H1 (cell line): ENCODE measurements around the gene GGN. TPM values are rescaled to one million over a fixed set of nuclear protein-coding genes. Genes with fewer than 3 reads are reported as not detected.

ENCODE experiments used
- CTCF ChIA-PET: fragments of 300-600 bp; sonication (Branson Sonifier 250); formaldehyde crosslinking; loops from one replicate; lab custom pipeline; 2021; ENCODE audit not compliant: partially characterized antibody; lab: Charles Lee
- POLR2A ChIA-PET: fragments of 300-600 bp; sonication (Branson Sonifier 250); formaldehyde crosslinking; loops from one replicate; lab custom pipeline; 2021; ENCODE audit warnings: inconsistent platforms; ENCODE audit not compliant: partially characterized antibody; lab: Charles Lee
- DNase-seq, 2 experiments: peaks; one replicate each; pipeline versions ENCODE4 v3.0.0 to v3.0.0-alpha.2; 2010 to 2022; ENCODE audit warnings: low spot score in 2 of 2, low read depth in 1 of 2, mixed read lengths in 1 of 2
- FAIRE-seq: peaks from 2 replicates; lab custom pipeline; 2011; peaks lifted over from hg19 to GRCh38; lab: Jason Lieb, UNC
- H2AFZ ChIP-seq: 2 replicates; pipeline ENCODE4 v1.8.1; 2012; ENCODE audit warnings: low read length, inconsistent platforms
- H2AK5ac ChIP-seq: 2 replicates; pipeline ENCODE4 v1.6.1; 2013; ENCODE audit warnings: low read depth, low read length
- H2BK120ac ChIP-seq: replicated peaks from 2 replicates; pipeline ENCODE3; 2013; ENCODE audit warnings: low read depth, low read length, inconsistent platforms
- H2BK12ac ChIP-seq: 2 replicates; pipeline ENCODE4 v1.6.1; 2013; ENCODE audit warnings: low read depth, low read length
- H2BK15ac ChIP-seq: 2 replicates; pipeline ENCODE4 v1.6.1; 2013; ENCODE audit warnings: low read length
- H2BK20ac ChIP-seq: 2 replicates; pipeline ENCODE4 v1.6.1; 2013; ENCODE audit warnings: low read length
- H2BK5ac ChIP-seq: 2 replicates; pipeline ENCODE4 v1.6.1; 2013; ENCODE audit warnings: low read depth, low read length
- H3K14ac ChIP-seq: 2 replicates; pipeline ENCODE4 v1.6.1; 2013; ENCODE audit warnings: inconsistent platforms; ENCODE audit not compliant: insufficient read length
- H3K18ac ChIP-seq: 2 replicates; pipeline ENCODE4 v1.6.1; 2013; ENCODE audit warnings: low read length; ENCODE audit errors: extremely low read depth
- H3K23ac ChIP-seq: 2 replicates; pipeline ENCODE4 v1.6.1; 2013; ENCODE audit warnings: inconsistent platforms; ENCODE audit not compliant: insufficient read length
- H3K23me2 ChIP-seq: 2 replicates; pipeline ENCODE4 v1.6.1; 2013; ENCODE audit warnings: low read depth, low read length
- H3K27ac ChIP-seq: 2 replicates; pipeline ENCODE4 v1.6.1; 2011; ENCODE audit warnings: low read depth, low read length, inconsistent platforms
- H3K27me3 ChIP-seq, 4 experiments: replicated peaks in 1 of 4; 1 replicate in 1 of 4; 2 replicates in 3 of 4; pipeline versions ENCODE4 v1.6.1 to v1.8.1; 2011 to 2013; ENCODE audit warnings: low read length in 3 of 4, mild to moderate bottlenecking in 3 of 4, inconsistent platforms in 2 of 4, mixed read lengths in 2 of 4, moderate library complexity in 1 of 4; ENCODE audit not compliant: control insufficient read depth in 3 of 4, insufficient read depth in 3 of 4; ENCODE audit errors: extremely low read depth in 1 of 4
- H3K36me3 ChIP-seq, 4 experiments: 2 replicates each; pipeline versions ENCODE4 v1.6.1 to v1.8.1; 2011 to 2013; ENCODE audit warnings: mild to moderate bottlenecking in 4 of 4, low read length in 3 of 4, moderate library complexity in 2 of 4, control low read depth in 1 of 4, inconsistent platforms in 1 of 4; ENCODE audit not compliant: insufficient read depth in 4 of 4, control insufficient read depth in 2 of 4
- H3K4ac ChIP-seq: replicated peaks from 2 replicates; pipeline ENCODE3; 2013; ENCODE audit warnings: low read length, low read depth, mixed read lengths, inconsistent platforms; ENCODE audit not compliant: insufficient read length
- H3K4me1 ChIP-seq, 4 experiments: replicated peaks in 1 of 4; 1 replicate in 1 of 4; 2 replicates in 3 of 4; pipeline versions ENCODE4 v1.6.1 to v1.8.1; 2011 to 2013; ENCODE audit warnings: low read length in 3 of 4, inconsistent platforms in 2 of 4, mixed read lengths in 1 of 4; ENCODE audit not compliant: insufficient read depth in 4 of 4, control insufficient read depth in 3 of 4
- H3K4me2 ChIP-seq, 2 experiments: 2 replicates each; pipeline versions ENCODE4 v1.6.1 to v1.8.1; 2011 to 2013; ENCODE audit warnings: low read depth in 2 of 2, low read length in 2 of 2, control low read depth in 1 of 2, inconsistent platforms in 1 of 2, mild to moderate bottlenecking in 1 of 2; ENCODE audit not compliant: insufficient read depth in 1 of 2
- H3K4me3 ChIP-seq, 4 experiments: fragments of 200-600, 300-600 bp in 1 of 4; sonication (generic), shearing (Covaris generic), sonication (Bioruptor Twin) in 1 of 4; 2 replicates each; pipeline versions ENCODE4 v1.5.1 to v1.8.1; 2011 to 2016; ENCODE audit warnings: low read length in 4 of 4, low read depth in 3 of 4, control low read depth in 2 of 4, inconsistent platforms in 2 of 4, mild to moderate bottlenecking in 2 of 4, mixed read lengths in 1 of 4, moderate library complexity in 1 of 4; ENCODE audit not compliant: insufficient read depth in 2 of 4; ENCODE audit errors: extremely low read depth in 1 of 4
- H3K56ac ChIP-seq: replicated peaks from 2 replicates; pipeline ENCODE3; 2013; ENCODE audit warnings: low read depth, mild to moderate bottlenecking, mixed read lengths, low read length, inconsistent platforms; ENCODE audit not compliant: insufficient read length
- H3K79me1 ChIP-seq: 2 replicates; pipeline ENCODE4 v1.6.1; 2013; ENCODE audit warnings: low read depth, low read length, control low read depth
- H3K79me2 ChIP-seq, 2 experiments: 2 replicates each; pipeline versions ENCODE4 v1.6.1 to v1.8.1; 2012 to 2013; ENCODE audit warnings: low read length in 2 of 2, mild to moderate bottlenecking in 2 of 2, inconsistent platforms in 1 of 2; ENCODE audit not compliant: insufficient read depth in 2 of 2, control insufficient read depth in 1 of 2
- H3K9ac ChIP-seq, 4 experiments: replicated peaks in 1 of 4; 1 replicate in 1 of 4; 2 replicates in 3 of 4; pipeline versions ENCODE4 v1.6.1 to v1.8.1; 2011 to 2013; ENCODE audit warnings: low read depth in 3 of 4, low read length in 3 of 4, control low read depth in 2 of 4, mild to moderate bottlenecking in 2 of 4, moderate library complexity in 2 of 4, inconsistent platforms in 1 of 4; ENCODE audit errors: extremely low read depth in 1 of 4
- H3K9me3 ChIP-seq, 2 experiments: 2 replicates each; pipeline versions ENCODE4 v1.6.1 to v1.8.1; 2012 to 2013; ENCODE audit warnings: mild to moderate bottlenecking in 2 of 2, moderate library complexity in 2 of 2, control low read depth in 1 of 2, inconsistent platforms in 1 of 2, low read depth in 1 of 2, low read length in 1 of 2, mixed read lengths in 1 of 2; ENCODE audit not compliant: insufficient read depth in 2 of 2
- H4K20me1 ChIP-seq, 2 experiments: replicated peaks in 1 of 2; 2 replicates each; pipeline versions ENCODE3 to v1.8.1; 2011 to 2013; ENCODE audit warnings: inconsistent platforms in 2 of 2, low read length in 2 of 2, mild to moderate bottlenecking in 1 of 2; ENCODE audit not compliant: insufficient read depth in 2 of 2, control insufficient read depth in 1 of 2
- H4K5ac ChIP-seq: 2 replicates; pipeline ENCODE4 v1.6.1; 2013; ENCODE audit warnings: low read length, low read depth, mixed read lengths, inconsistent platforms; ENCODE audit not compliant: insufficient read length
- H4K8ac ChIP-seq: 2 replicates; pipeline ENCODE4 v1.8.0; 2013; ENCODE audit warnings: mild to moderate bottlenecking, moderate library complexity, low read length, inconsistent platforms; ENCODE audit not compliant: insufficient read depth; ENCODE audit errors: extremely low read depth
- H4K91ac ChIP-seq: replicated peaks from 2 replicates; pipeline ENCODE3; 2013; ENCODE audit warnings: low read length, mixed read lengths, inconsistent platforms; ENCODE audit not compliant: insufficient read length
- BACH1 ChIP-seq: IDR thresholded peaks from 2 replicates; pipeline ENCODE4 v1.6.1; 2012; ENCODE audit warnings: low read length, improper control_type of control experiment
- HDAC2 ChIP-seq, 2 experiments: fragments of 300-600 bp in 1 of 2; sonication (generic) in 1 of 2; IDR thresholded peaks; 2 replicates each; pipeline ENCODE4 v1.6.1; 2011 to 2012; ENCODE audit warnings: low read depth in 2 of 2, low read length in 2 of 2, mild to moderate bottlenecking in 2 of 2, moderate library complexity in 2 of 2, borderline replicate concordance in 1 of 2, inconsistent platforms in 1 of 2
- JUN ChIP-seq: IDR thresholded peaks from 2 replicates; pipeline ENCODE4 v1.6.1; 2011; ENCODE audit warnings: low read depth, mild to moderate bottlenecking, improper control_type of control experiment, low read length
- JUND ChIP-seq: IDR thresholded peaks from 2 replicates; pipeline ENCODE4 v1.6.1; 2011; ENCODE audit warnings: mild to moderate bottlenecking, improper control_type of control experiment, low read length
- POLR2A ChIP-seq, 2 experiments: IDR thresholded peaks; 1 replicate in 1 of 2; 2 replicates in 1 of 2; pipeline ENCODE4 v1.6.1; 2011; ENCODE audit warnings: low read depth in 2 of 2, low read length in 2 of 2, mild to moderate bottlenecking in 2 of 2; ENCODE audit errors: control extremely low read depth in 1 of 2
- SAP30 ChIP-seq: fragments of 300-600 bp; sonication (generic); IDR thresholded peaks from 2 replicates; pipeline ENCODE4 v1.7.1; 2012; ENCODE audit warnings: low read length, moderate library complexity, mild to moderate bottlenecking, inconsistent platforms; ENCODE audit not compliant: insufficient read depth, insufficient replicate concordance
- SIX5 ChIP-seq: IDR thresholded peaks from 2 replicates; pipeline ENCODE4 v1.6.1; 2011; ENCODE audit warnings: mild to moderate bottlenecking, low read depth, low read length
- SP4 ChIP-seq: IDR thresholded peaks from 2 replicates; pipeline ENCODE4 v1.6.1; 2012; ENCODE audit warnings: low read length, inconsistent platforms
- TAF7 ChIP-seq: optimal IDR thresholded peaks from 2 replicates; pipeline ENCODE3; 2011; ENCODE audit warnings: low read depth, mild to moderate bottlenecking, inconsistent platforms, low read length, moderate library complexity, borderline replicate concordance
- WGBS, 2 experiments: shearing (Covaris generic) in 1 of 2; methylation state at CpG; one replicate each; pipeline versions ENCODE4 v1.1.6 to v1.1.7; 2013 to 2015; ENCODE audit warnings: low lambda C conversion rate in 2 of 2, mixed read lengths in 2 of 2, inconsistent platforms in 1 of 2, low coverage in 1 of 2, missing lambda C conversion rate in 1 of 2; ENCODE audit not compliant: insufficient replicate concordance in 2 of 2, insufficient coverage in 1 of 2, insufficient read length in 1 of 2; ENCODE audit errors: extremely low coverage in 1 of 2, missing lambda C conversion rate in 1 of 2; 5-methylcytosine and 5-hydroxymethylcytosine counted together
- polyA plus RNA-seq, 7 experiments: library from polyadenylated mRNA; depleted of rRNA in 3 of 7; stranded (reverse) in 5 of 7; unstranded in 2 of 7; fragments of >200 nt in 5 of 7; fragments of 200-250 nt in 2 of 7; gene quantifications; 1 replicate in 5 of 7; 2 replicates in 1 of 7; 4 replicates in 1 of 7; pipeline versions ENCODE4 v1.2.1 to v1.2.3, GENCODE V29; 2011 to 2013; ENCODE audit warnings: missing spikeins in 2 of 7, mixed read lengths in 2 of 7
- total RNA-seq: library from RNA; stranded (reverse); fragmentation: NEBNext Ultra II Directional; extraction: Animal tissue kit (Norgen Biotek cat#: 25700); gene quantifications from 2 replicates; pipeline ENCODE4 v1.2.1, GENCODE V29; 2021
- TF ChIP-seq, protein P1 (sequence below): IDR thresholded peaks from 2 replicates; pipeline ENCODE4 v1.6.1; 2011; ENCODE audit warnings: low read depth, mild to moderate bottlenecking, low read length; ENCODE audit not compliant: insufficient read depth

Gene GGN
- total and polyA plus RNA-seq, 2 of the 8 experiments (the other 6 are each of a cell fraction or from before 2014, with no cell fraction given), result 0.47 to 1.2 TPM

- FAIRE-seq (peak; percentile 50), DNase-seq (peak; percentile 96 to 99)
- no peak within 1 kb of the TSS for H2BK120ac ChIP-seq
- no peak within 1 kb of the TSS for H2AK5ac ChIP-seq
- peak within 1 kb of the TSS; percentile 62; the same call in 1 of the 2 replicates for H3K27ac ChIP-seq
- no peak within 1 kb of the TSS for H3K23ac ChIP-seq
- H4K20me1 ChIP-seq, result peaks cover 3 to 5% of the 10 kb centered on the region in 2 experiments
- no peak within 1 kb of the TSS for H3K4ac ChIP-seq
- H3K4me3 ChIP-seq, result peak within 1 kb of the TSS; percentile 85 to 96 (median 90)
- no peaks in the 10 kb centered on the region; a peak in 4 of 8 replicates for H3K36me3 ChIP-seq
- WGBS, 2 experiments, result 1% methylated on average over 65 of the region's 65 CpGs; no CpG with 5 or more reads in 1 of the 2 experiments
- H2BK5ac ChIP-seq, result peak within 1 kb of the TSS; percentile 90
- H3K14ac ChIP-seq, result peak within 1 kb of the TSS; percentile 98
- H2AFZ ChIP-seq, result peak within 1 kb of the TSS; percentile 60; the same call in 1 of the 2 replicates
- H4K8ac ChIP-seq, result peak within 1 kb of the TSS; percentile 96
- H3K79me1 ChIP-seq, result peaks cover 14% of the 10 kb centered on the region
- peak within 1 kb of the TSS; percentile 98 for H3K18ac ChIP-seq
- H3K4me2 ChIP-seq, result peak within 1 kb of the TSS; percentile 73 to 100
- POLR2A ChIA-PET, result interaction anchor here (0.7 to 3.8 kb wide), 12 partner anchors 10 to 240 kb away, joined by 3 to 35 read pairs (median 4); partner anchors contain the start of genes CATSPERG, GGN, SPINT2 and SPRED3
- peaks cover 7% of the 10 kb centered on the region; the same call in 1 of the 2 replicates for H3K23me2 ChIP-seq
- peaks cover 0 to 6% (median 3%) of the 10 kb centered on the region in 4 experiments; a peak in 3 of 7 replicates for H3K4me1 ChIP-seq
- CTCF ChIA-PET, result interaction anchor here (0.6 to 5.7 kb wide), 15 partner anchors 10 to 526 kb away, joined by 3 to 37 read pairs (median 4); partner anchors contain the start of gene CATSPERG
- H3K9me3 ChIP-seq, result no peaks in the 10 kb centered on the region
- peaks cover 0 to 2% (median 0%) of the 10 kb centered on the region in 4 experiments; a peak in 2 of 7 replicates for H3K27me3 ChIP-seq
- H2BK12ac ChIP-seq, result 0 out of 2 replicates have a peak within 1 kb of the TSS, but pooled peaks have one; percentile 75
- H3K9ac ChIP-seq, result peak within 1 kb of the TSS; percentile 75 to 97 (median 88)
- peak within 1 kb of the TSS; percentile 85 for H4K91ac ChIP-seq
- peak within 1 kb of the TSS; percentile 95 for H4K5ac ChIP-seq
- H3K56ac ChIP-seq, result peak within 1 kb of the TSS; percentile 96
- H2BK15ac ChIP-seq, result peak within 1 kb of the TSS; percentile 99; the same call in 1 of the 2 replicates
- H2BK20ac ChIP-seq, result no peak within 1 kb of the TSS
- H3K79me2 ChIP-seq, result peaks cover 0 to 22% of the 10 kb centered on the region in 2 experiments; a peak in 2 of 4 replicates
- TF ChIP-seq HDAC2 (IDR thresholded peaks at IDR 0.05; ENCODE audit: borderline replicate concordance in 1 of 2, low read depth in 2 of 2, low read length in 2 of 2), result no peak
- TF ChIP-seq SAP30, result peak; percentile 79
- peak; percentile 96 for TF ChIP-seq TAF7
- TF ChIP-seq JUND, result peak; percentile 53; the same call in 1 of the 2 replicates
- TF ChIP-seq BACH1, result 0 out of 2 replicates have a peak, but pooled peaks have one; percentile 16
- TF ChIP-seq SP4, result peak; percentile 47; the same call in 1 of the 2 replicates
- TF ChIP-seq SIX5, result peak; percentile 35; the same call in 1 of the 2 replicates
- TF ChIP-seq, protein P1, sequence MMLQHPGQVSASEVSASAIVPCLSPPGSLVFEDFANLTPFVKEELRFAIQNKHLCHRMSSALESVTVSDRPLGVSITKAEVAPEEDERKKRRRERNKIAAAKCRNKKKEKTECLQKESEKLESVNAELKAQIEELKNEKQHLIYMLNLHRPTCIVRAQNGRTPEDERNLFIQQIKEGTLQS, result 0 out of 2 replicates have a peak, but pooled peaks have one; percentile 37
- TF ChIP-seq POLR2A (IDR thresholded peaks at IDR 0.05; ENCODE audit: control extremely low read depth in 1 of 2, low read depth in 2 of 2, low read length in 2 of 2), result peak; percentile 93 to 94
- no peak for TF ChIP-seq JUN
These were observed 13.3 kb downstream of the GGN start, which contains the start of gene PSMD8 for GRCh38 chr19:38374332-38375097. Gene PSMD8 (plus strand): TSS chr19:38374571. CDS start chr19:38374602, 31 bp downstream.
